Parathyroid adenoma (tissue), 2 donors: ENCODE measurements around the gene SLC24A3.
A peak's percentile ranks its signal among the peaks of the same experiment; 100 is the strongest.

Source experiments
- H2AFZ ChIP-seq: fragments of 300-600 bp; sonication (generic); one replicate; pipeline ENCODE4 v1.7.0; 2017; ENCODE audit warnings: antibody characterized with exemption, mild to moderate bottlenecking
- H3K27ac ChIP-seq: fragments of 300-600 bp; sonication (generic); one replicate; pipeline ENCODE4 v1.7.0; 2017
- H3K27me3 ChIP-seq: fragments of 300-600 bp; sonication (generic); one replicate; pipeline ENCODE4 v1.7.0; 2017; ENCODE audit warnings: low read length; ENCODE audit not compliant: control insufficient read depth, insufficient read depth
- H3K36me3 ChIP-seq: fragments of 300-600 bp; sonication (generic); one replicate; pipeline ENCODE4 v1.7.0; 2017; ENCODE audit warnings: low read length; ENCODE audit not compliant: control insufficient read depth, insufficient read depth
- H3K4me1 ChIP-seq: fragments of 300-600 bp; sonication (generic); one replicate; pipeline ENCODE4 v1.7.0; 2017; ENCODE audit warnings: control low read depth
- H3K4me2 ChIP-seq: fragments of 300-600 bp; sonication (generic); one replicate; pipeline ENCODE4 v1.7.0; 2017; ENCODE audit warnings: low read length
- H3K4me3 ChIP-seq: fragments of 300-600 bp; sonication (generic); one replicate; pipeline ENCODE4 v1.7.0; 2017; ENCODE audit warnings: low read depth, low read length
- H3K79me2 ChIP-seq: fragments of 300-600 bp; sonication (generic); one replicate; pipeline ENCODE4 v1.7.0; 2017; ENCODE audit warnings: control low read depth
- H3K9ac ChIP-seq: fragments of 300-600 bp; sonication (generic); one replicate; pipeline ENCODE4 v1.7.0; 2017; ENCODE audit warnings: mild to moderate bottlenecking
- H3K9me3 ChIP-seq: fragments of 300-600 bp; sonication (generic); one replicate; pipeline ENCODE4 v1.7.0; 2017; ENCODE audit warnings: low read length; ENCODE audit not compliant: control insufficient read depth
- CTCF ChIP-seq: fragments of 300-600 bp; sonication (generic); IDR thresholded peaks from one replicate; pipeline ENCODE4 v1.7.0; 2017; ENCODE audit warnings: antibody characterized with exemption, mild to moderate bottlenecking
- donor health status: primary hyperparathyroidism.

The SLC24A3 gene

GRCh38 chr20:19367591-19367990, 155.1 kb downstream of the SLC24A3 start:
- Histone ChIP-seq H2AFZ (no peak overlapping the region), H3K4me2 (no peak overlapping the region), H3K9me3 (no peaks in the 10 kb centered on the region), H3K4me3 (no peak overlapping the region), H3K27ac (no peak overlapping the region), H3K9ac (no peak overlapping the region), H3K27me3 (no peaks in the 10 kb centered on the region), H3K79me2 (no peaks in the 10 kb centered on the region), H3K36me3 (no peaks in the 10 kb centered on the region), H3K4me1 (no peaks in the 10 kb centered on the region)
- no peak for TF ChIP-seq CTCF

- Histone ChIP-seq H3K4me2 (no peak overlapping the region), H2AFZ (no peak overlapping the region), H3K9me3 (no peaks in the 10 kb centered on the region), H3K4me3 (no peak overlapping the region), H3K79me2 (no peaks in the 10 kb centered on the region), H3K9ac (no peak overlapping the region), H3K4me1 (no peaks in the 10 kb centered on the region), H3K27me3 (no peaks in the 10 kb centered on the region), H3K36me3 (no peaks in the 10 kb centered on the region), H3K27ac (no peak overlapping the region)
- no peak for TF ChIP-seq CTCF
These were observed 155.9 kb downstream of the SLC24A3 start for GRCh38 chr20:19368351-19368750.

GRCh38 chr20:19370076-19371075, 157.9 kb downstream of the SLC24A3 start:
- Histone ChIP-seq H3K9ac (no peak overlapping the region), H3K27ac (no peak overlapping the region), H3K79me2 (no peaks in the 10 kb centered on the region), H3K36me3 (no peaks in the 10 kb centered on the region), H3K27me3 (no peaks in the 10 kb centered on the region), H3K4me2 (peak overlapping the region; percentile 4), H3K9me3 (no peaks in the 10 kb centered on the region), H2AFZ (no peak overlapping the region), H3K4me3 (no peak overlapping the region), H3K4me1 (peaks cover 4% of the 10 kb centered on the region)
- no peak for TF ChIP-seq CTCF

GRCh38 chr20:19371112-19371511, 158.7 kb downstream of the SLC24A3 start:
- Histone ChIP-seq H3K27ac (no peak overlapping the region), H3K27me3 (no peaks in the 10 kb centered on the region), H3K9ac (no peak overlapping the region), H3K4me2 (no peak overlapping the region), H3K4me3 (no peak overlapping the region), H3K36me3 (no peaks in the 10 kb centered on the region), H3K79me2 (no peaks in the 10 kb centered on the region), H3K4me1 (peaks cover 4% of the 10 kb centered on the region), H2AFZ (no peak overlapping the region), H3K9me3 (no peaks in the 10 kb centered on the region)
- no peak for TF ChIP-seq CTCF
